ENCODE data around the gene PINK1.
A peak's percentile ranks its signal among the peaks of the same experiment; 100 is the strongest.

The PINK1 gene

GRCh38 chr1:20680269-20680668 is 47.0 kb downstream of the PINK1 start:
- no peak for DNase-seq (ENCODE audit: low read depth in 1 of 2, low spot score in 1 of 2)

GRCh38 chr1:20681999-20682398 is 48.7 kb downstream of the PINK1 start:
- DNase-seq (ENCODE audit: low read depth in 1 of 2, low spot score in 1 of 2) = no peak

GRCh38 chr1:20682571-20683236 is 49.4 kb downstream of the PINK1 start:
- no peak for DNase-seq (ENCODE audit: low read depth in 1 of 2, low spot score in 1 of 2)

DNA sequence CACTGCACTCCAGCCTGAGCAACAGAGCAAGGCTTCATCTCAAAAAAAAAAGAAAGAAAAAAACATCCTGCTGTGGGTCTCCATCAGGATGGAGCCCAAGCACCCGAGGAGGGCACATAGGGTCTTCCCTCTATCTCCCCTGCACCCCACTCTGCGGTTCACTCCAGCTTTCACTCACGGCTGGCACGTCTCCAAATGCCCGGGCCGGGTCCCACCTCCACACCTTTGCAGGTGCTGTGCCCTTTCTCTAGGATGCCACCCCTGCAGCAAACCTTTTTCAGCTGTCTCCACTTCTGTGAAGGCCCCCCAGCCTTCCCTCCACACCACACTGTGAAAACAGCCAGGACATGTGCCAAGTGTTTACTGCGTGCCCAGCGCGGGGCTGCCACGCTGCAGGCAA is 50.4 kb downstream of the PINK1 start:
- no peak for DNase-seq (ENCODE audit: low read depth in 1 of 2, low spot score in 1 of 2)

DNA sequence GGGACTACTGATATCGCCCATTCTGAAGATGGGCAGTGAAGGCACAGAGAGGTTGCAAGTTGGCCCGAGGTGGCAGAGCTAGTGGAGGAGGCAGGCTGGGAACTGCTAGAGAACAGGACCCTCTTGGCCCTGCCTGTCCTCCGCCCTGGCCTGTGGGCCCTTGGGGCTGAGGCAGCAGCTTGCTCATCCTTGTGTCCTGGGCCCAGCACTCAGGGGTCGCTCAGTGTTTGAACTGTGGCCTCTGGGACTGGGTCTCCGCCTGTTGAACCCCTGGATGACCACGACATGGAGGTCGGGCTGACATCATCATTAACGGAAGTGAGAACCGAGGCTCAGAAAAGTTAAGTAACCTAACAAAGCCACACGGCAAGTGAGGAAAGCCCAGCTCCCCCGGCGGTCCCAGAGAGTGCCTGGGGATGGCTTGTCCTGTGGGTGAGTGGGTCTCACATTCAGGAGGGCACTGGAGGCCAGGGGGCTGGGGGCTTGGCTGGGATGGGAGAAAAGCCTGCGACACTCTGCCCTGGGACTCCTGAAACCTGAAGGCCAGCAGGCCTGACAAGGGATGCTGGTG is 50.9 kb downstream of the PINK1 start:
- DNase-seq (ENCODE audit: low read depth in 1 of 2, low spot score in 1 of 2) = no peak

GRCh38 chr1:20684651-20685050 is 51.4 kb downstream of the PINK1 start:
- DNase-seq (ENCODE audit: low read depth in 1 of 2, low spot score in 1 of 2) = no peak

DNA sequence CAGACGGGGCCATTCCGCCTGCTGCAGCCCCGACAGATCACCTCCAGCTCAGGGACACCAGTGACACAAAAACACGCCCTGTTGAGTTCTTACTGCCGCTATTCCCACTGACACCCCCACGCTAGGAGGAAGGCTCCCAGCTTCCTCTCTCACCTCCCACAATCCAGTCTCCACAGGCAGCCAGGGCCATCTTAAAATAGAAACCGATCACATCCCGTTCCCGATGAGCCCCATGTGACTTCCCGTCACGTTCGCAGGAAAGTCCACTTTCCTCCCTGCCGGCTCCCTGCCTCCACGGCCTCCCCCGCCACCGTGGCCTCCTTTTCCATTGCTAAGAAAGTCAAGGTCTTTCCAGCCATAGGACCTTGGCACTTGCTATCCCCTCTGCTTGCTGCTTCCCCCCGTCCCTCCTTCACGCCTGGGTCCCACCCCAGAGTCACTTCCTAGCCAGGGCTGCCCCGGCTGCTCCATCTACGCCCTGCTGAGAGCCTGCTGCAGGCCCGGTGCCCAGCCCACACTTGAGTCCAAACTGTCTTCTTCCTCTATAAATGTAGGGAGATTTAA is 51.9 kb downstream of the PINK1 start:
- DNase-seq (ENCODE audit: low read depth in 1 of 2, low spot score in 1 of 2) = no peak

- no peak for DNase-seq (ENCODE audit: low read depth in 1 of 2, low spot score in 1 of 2)
These were observed 52.5 kb downstream of the PINK1 start for GRCh38 chr1:20685741-20686140.

GRCh38 chr1:20686883-20687725 is 53.8 kb downstream of the PINK1 start:
- no peak for DNase-seq (ENCODE audit: low read depth in 1 of 2, low spot score in 1 of 2)

GRCh38 chr1:20689645-20690056 is 56.4 kb downstream of the PINK1 start:
- DNase-seq (ENCODE audit: low read depth in 1 of 2, low spot score in 1 of 2) = no peak

GRCh38 chr1:20691872-20692271 is 58.6 kb downstream of the PINK1 start:
- no peak for DNase-seq (ENCODE audit: low read depth in 1 of 2, low spot score in 1 of 2)

- DNase-seq (ENCODE audit: low read depth in 1 of 2, low spot score in 1 of 2) = no peak
These were observed 60.4 kb downstream of the PINK1 start for GRCh38 chr1:20693623-20694022.

GRCh38 chr1:20695515-20695914 is 62.3 kb downstream of the PINK1 start:
- DNase-seq (ENCODE audit: low read depth in 1 of 2, low spot score in 1 of 2) = no peak

GRCh38 chr1:20696397-20697333 is 63.4 kb downstream of the PINK1 start:
- peak; percentile 42 to 46 for DNase-seq (ENCODE audit: low read depth in 1 of 2, low spot score in 1 of 2)

DNA sequence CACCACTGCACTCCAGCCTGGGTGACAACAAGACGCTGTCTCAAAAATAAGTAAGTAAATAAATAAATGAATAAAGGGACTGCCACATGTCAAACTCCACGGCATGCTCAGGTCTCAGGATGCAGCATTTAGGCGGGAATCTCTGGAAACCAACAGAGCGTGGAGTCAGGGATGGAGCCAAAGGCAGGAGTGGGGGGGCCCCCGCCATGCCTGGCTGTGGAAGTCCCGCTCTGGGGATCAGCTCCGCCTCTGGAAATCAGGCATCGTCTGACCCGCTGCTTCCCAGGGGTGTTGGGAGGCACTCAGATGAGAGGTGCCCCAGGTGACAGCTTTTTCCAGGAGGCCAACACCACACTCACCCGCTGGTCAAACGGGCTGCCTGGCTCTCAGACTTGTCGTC is 64.3 kb downstream of the PINK1 start:
- DNase-seq (ENCODE audit: low read depth in 1 of 2, low spot score in 1 of 2) = no peak

DNA sequence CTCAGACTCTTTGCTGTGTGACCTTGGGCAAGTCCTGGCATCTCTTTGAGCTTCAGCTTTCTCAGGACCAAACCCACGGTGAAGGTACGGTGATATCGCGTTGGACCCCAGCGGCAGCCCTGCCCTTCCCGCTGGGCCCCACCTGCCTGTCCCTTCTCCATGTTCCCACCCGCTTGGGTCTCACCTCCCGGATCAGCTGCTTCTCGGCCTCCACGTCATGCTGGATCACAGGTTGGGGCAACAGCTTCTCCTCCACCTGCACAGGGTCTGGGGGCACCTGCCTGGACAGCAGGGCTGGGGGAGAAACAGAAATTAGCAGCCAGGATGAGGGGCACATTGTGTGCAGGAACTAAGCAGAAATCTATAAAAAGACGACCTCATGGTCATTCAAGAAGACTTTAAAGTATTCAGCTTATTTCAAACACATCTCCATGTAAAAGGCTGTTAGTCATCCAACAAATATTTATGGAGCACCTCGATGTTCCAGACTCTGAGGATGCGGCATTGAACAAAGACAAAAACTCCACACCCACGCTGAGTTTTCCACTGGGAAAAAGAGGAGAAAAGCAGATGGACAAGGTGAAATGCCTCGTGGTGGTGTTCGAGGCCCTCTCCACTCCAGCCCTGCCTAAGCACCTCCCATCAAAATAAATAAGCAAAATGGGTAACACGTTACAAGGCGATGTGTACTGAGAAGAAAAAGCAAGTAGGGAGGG is 65.1 kb downstream of the PINK1 start:
- DNase-seq (ENCODE audit: low read depth in 1 of 2, low spot score in 1 of 2) = no peak

DNA sequence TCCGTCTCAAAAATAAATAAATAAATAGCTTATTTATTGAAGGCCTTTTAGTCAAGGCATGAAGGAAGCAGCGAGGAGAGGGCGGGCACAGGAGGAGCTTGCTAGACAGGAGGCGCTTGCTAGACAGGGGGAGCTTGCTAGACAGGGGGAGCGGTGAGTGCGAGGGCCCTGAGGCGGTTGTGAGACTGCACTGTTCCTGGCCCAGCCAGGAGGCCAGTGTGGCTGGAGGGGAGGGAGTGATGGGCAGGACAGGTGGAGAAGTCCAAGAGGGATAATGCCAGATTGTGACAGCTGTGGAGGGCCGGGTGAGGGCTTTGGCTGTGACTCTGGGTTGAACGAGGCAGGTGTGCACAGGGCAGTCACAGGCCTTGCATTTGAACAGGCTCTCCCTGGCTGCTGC is 66.3 kb downstream of the PINK1 start:
- DNase-seq (ENCODE audit: low read depth in 1 of 2, low spot score in 1 of 2) = no peak

GRCh38 chr1:20700636-20701215 is 67.5 kb downstream of the PINK1 start:
- no peak for DNase-seq (ENCODE audit: low read depth in 1 of 2, low spot score in 1 of 2)

Data from activated T-helper 1 cell treated with anti-CD3 and anti-CD28 coated beads, Interleukin-2, amount 50 U/mL, for 16 hours (primary cell).